ENCODE data around the gene SCEL.

DNA sequence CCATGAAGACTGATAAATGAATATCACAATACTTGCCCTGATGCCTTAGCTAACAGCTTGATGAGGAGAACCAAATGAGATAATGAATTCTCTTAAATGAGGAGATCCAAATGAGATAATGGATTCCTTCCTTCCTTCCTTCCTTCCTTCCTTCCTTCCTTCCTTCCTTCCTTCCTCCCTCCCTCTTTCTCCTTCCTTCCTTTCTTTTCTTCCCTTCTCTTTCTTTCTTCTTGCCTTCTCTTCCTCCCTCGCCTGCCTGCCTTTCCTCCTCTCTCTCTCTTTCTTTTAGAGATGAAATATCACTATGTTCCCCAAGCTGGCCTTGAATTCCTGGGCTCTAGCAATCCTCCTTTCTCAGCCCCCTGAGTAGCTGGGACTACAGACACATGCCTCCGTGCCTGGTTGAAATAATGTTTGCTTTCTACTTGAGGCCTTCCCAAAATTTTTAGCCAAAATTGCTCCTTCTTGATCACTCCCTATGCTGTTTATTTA lies 158.0 kb downstream of the SCEL start:
- TF ChIP-seq, protein P1, sequence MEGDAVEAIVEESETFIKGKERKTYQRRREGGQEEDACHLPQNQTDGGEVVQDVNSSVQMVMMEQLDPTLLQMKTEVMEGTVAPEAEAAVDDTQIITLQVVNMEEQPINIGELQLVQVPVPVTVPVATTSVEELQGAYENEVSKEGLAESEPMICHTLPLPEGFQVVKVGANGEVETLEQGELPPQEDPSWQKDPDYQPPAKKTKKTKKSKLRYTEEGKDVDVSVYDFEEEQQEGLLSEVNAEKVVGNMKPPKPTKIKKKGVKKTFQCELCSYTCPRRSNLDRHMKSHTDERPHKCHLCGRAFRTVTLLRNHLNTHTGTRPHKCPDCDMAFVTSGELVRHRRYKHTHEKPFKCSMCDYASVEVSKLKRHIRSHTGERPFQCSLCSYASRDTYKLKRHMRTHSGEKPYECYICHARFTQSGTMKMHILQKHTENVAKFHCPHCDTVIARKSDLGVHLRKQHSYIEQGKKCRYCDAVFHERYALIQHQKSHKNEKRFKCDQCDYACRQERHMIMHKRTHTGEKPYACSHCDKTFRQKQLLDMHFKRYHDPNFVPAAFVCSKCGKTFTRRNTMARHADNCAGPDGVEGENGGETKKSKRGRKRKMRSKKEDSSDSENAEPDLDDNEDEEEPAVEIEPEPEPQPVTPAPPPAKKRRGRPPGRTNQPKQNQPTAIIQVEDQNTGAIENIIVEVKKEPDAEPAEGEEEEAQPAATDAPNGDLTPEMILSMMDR (IDR thresholded peaks at IDR 0.05), result no peak
- TF ChIP-seq POLR2A (IDR thresholded peaks at IDR 0.05) (no peak), EP300 (IDR thresholded peaks at IDR 0.05) (no peak), POLR2AphosphoS5 (IDR thresholded peaks at IDR 0.05) (no peak)
